D721Med (cell line): ENCODE measurements around the gene CHST11.
A peak's percentile ranks its signal among the peaks of the same experiment; 100 is the strongest.

Experiments used
- DNase-seq: peaks from one replicate; pipeline ENCODE4 v3.0.0; 2011; ENCODE audit warnings: low spot score; ENCODE audit not compliant: insufficient read length
- FAIRE-seq: peaks from 2 replicates; lab custom pipeline; 2011; peaks lifted over from hg19 to GRCh38; lab: Jason Lieb, UNC
- CTCF ChIP-seq: IDR thresholded peaks from 2 replicates; pipeline ENCODE4 v1.5.1; 2012; ENCODE audit warnings: mild to moderate bottlenecking, control low read depth; ENCODE audit not compliant: insufficient read depth; ENCODE audit errors: missing control alignments

Gene CHST11

GRCh38 chr12:104622928-104623327 is 166.2 kb downstream of the CHST11 start:
- DNase-seq = no peak
- FAIRE-seq = no peak
- no peak for TF ChIP-seq CTCF

GRCh38 chr12:104623883-104624282 is 167.1 kb downstream of the CHST11 start:
- FAIRE-seq = no peak
- no peak for DNase-seq
- no peak for TF ChIP-seq CTCF

- TF ChIP-seq CTCF = no peak
- FAIRE-seq (no peak), DNase-seq (no peak)
Measured at GRCh38 chr12:104624529-104624928, 167.8 kb downstream of the CHST11 start.

- DNase-seq = no peak
- no peak for TF ChIP-seq CTCF
- FAIRE-seq = no peak
Measured at GRCh38 chr12:104626069-104626837, 169.5 kb downstream of the CHST11 start.

GRCh38 chr12:104627231-104627989 is 170.7 kb downstream of the CHST11 start:
- DNase-seq (no peak), FAIRE-seq (peak; percentile 74)
- no peak for TF ChIP-seq CTCF

- no peak for DNase-seq
- FAIRE-seq = no peak
- TF ChIP-seq CTCF = no peak
Measured at GRCh38 chr12:104627990-104628830, 171.5 kb downstream of the CHST11 start.
